PC-3 (cell line): ENCODE measurements around the gene ACBD5.

ENCODE experiments used
- CTCF ChIP-seq: fragments of 300-600 bp; sonication (generic); conservative IDR thresholded peaks from 2 replicates; pipeline ENCODE4 v1.5.1; 2017; ENCODE audit warnings: antibody characterized with exemption, low read depth, mild to moderate bottlenecking, low read length
- EZH2 ChIP-seq: fragments of 300-600 bp; sonication (generic); IDR thresholded peaks from one replicate; pipeline ENCODE4 v1.6.1; 2017; ENCODE audit warnings: antibody characterized with exemption, mild to moderate bottlenecking, low read length; ENCODE audit not compliant: unreplicated experiment

DNA sequence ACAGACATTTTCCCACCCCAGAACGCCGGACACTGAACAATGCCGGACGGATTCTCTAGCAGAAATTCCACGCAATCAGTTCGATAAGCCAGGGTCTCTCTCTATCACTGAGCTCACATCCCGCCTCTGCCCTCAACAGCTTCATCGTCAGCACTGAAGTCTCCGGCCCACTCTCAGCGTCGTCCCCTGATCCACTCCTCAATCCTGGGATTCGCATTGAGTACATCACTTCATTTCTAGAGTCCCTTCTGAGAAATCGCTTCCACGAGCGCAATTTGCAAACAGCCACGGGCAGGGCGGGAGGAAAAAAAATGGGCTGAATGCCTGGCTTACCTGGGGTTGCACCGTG is 86.8 kb downstream of the ACBD5 start:
- TF ChIP-seq EZH2 (no peak), CTCF (no peak)
